ENCODE results near the gene MAPRE2.

The MAPRE2 gene

DNA sequence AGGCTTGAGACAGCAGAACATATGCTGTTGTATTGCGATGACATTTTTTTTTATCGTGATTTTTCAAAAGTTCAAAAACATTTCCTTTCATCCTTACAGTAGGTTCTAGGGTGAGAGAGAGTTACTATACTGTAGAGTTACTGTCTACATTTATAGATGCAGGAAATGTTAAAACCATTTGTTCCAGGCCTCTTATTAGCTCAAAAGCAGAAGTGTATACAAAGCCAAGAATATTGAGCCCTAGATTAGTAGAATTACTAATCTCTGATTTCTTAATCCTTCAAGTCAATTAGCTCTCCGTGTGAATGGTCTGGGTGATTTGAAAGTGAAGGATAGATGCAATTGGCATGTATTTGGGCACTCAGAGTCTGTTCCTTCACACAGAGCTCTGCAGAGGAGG lies 73.1 kb downstream of the MAPRE2 start:
- ChIA-PET POLR2A (no interaction called here), CTCF (interaction anchor here (0.8 to 3.6 kb wide), 11 partner anchors 9 to 88 kb away, joined by 4 to 20 read pairs (median 5); no protein-coding TSS in a partner anchor)
- Histone ChIP-seq H3K4me3 (ENCODE audit: control insufficient read depth in 1 of 7, extremely low read depth in 1 of 7, insufficient read depth in 4 of 7, low read depth in 2 of 7, low read length in 6 of 7) (no peak overlapping the region), H3K27me3 (replicated peaks in 2 of 5; ENCODE audit: control insufficient read depth in 4 of 5, insufficient read depth in 5 of 5, low read length in 4 of 5) (no peaks in the 10 kb centered on the region), H3K36me3 (ENCODE audit: control insufficient read depth in 4 of 4, insufficient read depth in 4 of 4, low read length in 3 of 4) (peaks cover 0 to 13% (median 11%) of the 10 kb centered on the region in 4 experiments), H3K27ac (ENCODE audit: insufficient read depth in 1 of 2, low read depth in 1 of 2, low read length in 2 of 2, poor library complexity in 1 of 2, severe bottlenecking in 2 of 2) (no peak overlapping the region), H3K4me1 (ENCODE audit: control extremely low read depth in 1 of 4, control insufficient read depth in 4 of 4, insufficient read depth in 4 of 4, low read length in 3 of 4) (peaks cover 0 to 34% (median 21%) of the 10 kb centered on the region in 4 experiments), H3K9me3 (ENCODE audit: control extremely low read depth in 1 of 5, control insufficient read depth in 4 of 5, insufficient read depth in 2 of 5, low read depth in 1 of 5, low read length in 4 of 5) (peaks cover 2 to 22% (median 8%) of the 10 kb centered on the region in 5 experiments)
- peak in 1 of 3 donors; percentile 26 for DNase-seq
- WGBS (ENCODE audit: insufficient coverage), result 100% methylated on average over 1 of the region's 3 CpGs

DNA sequence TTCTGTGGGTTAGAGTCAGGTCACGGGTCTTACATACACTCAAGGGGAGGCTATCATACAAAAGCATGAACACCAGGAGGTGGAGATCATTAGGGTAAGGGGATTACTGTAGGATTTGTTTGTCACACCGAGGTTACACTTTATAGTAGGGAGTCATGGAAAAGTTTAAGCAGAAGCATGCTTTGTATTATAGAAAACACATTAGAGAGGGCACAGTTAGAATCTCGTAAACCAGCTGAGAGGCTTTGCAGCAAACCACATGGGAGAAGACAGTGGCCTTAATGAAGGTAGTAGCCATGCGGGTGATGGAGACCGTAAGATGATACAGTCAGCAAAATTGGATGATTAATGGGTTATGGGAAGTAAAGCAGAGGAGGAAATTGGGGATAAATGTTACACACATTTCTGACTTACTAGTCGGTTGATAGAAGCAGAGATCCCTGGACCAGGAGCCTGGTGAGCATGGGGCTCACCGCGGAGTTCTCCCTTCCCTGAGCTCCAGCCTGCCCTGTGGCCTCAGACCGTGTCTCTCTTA lies 75.6 kb downstream of the MAPRE2 start:
- no peaks in the 10 kb centered on the region for H3K27me3 ChIP-seq (replicated peaks in 2 of 5; ENCODE audit: control insufficient read depth in 4 of 5, insufficient read depth in 5 of 5, low read length in 4 of 5)
- ChIA-PET CTCF (interaction anchor here (0.7 to 3.6 kb wide), 4 partner anchors 9 to 90 kb away, joined by 3 to 20 read pairs (median 9); no protein-coding TSS in a partner anchor), POLR2A (no interaction called here)
- H3K4me1 ChIP-seq (ENCODE audit: control extremely low read depth in 1 of 4, control insufficient read depth in 4 of 4, insufficient read depth in 4 of 4, low read length in 3 of 4), result peaks cover 0 to 36% (median 26%) of the 10 kb centered on the region in 4 experiments
- DNase-seq, result no peak
- WGBS (ENCODE audit: insufficient coverage), result 94% methylated on average over 6 of the region's 9 CpGs
- no peak overlapping the region for H3K27ac ChIP-seq (ENCODE audit: insufficient read depth in 1 of 2, low read depth in 1 of 2, low read length in 2 of 2, poor library complexity in 1 of 2, severe bottlenecking in 2 of 2)
- H3K4me3 ChIP-seq (ENCODE audit: control insufficient read depth in 1 of 7, extremely low read depth in 1 of 7, insufficient read depth in 4 of 7, low read depth in 2 of 7, low read length in 6 of 7), result no peak overlapping the region
- H3K9me3 ChIP-seq (ENCODE audit: control extremely low read depth in 1 of 5, control insufficient read depth in 4 of 5, insufficient read depth in 2 of 5, low read depth in 1 of 5, low read length in 4 of 5), result peaks cover 0 to 13% (median 4%) of the 10 kb centered on the region in 5 experiments
- H3K36me3 ChIP-seq (ENCODE audit: control insufficient read depth in 4 of 4, insufficient read depth in 4 of 4, low read length in 3 of 4), result peaks cover 0 to 13% (median 10%) of the 10 kb centered on the region in 4 experiments

DNA sequence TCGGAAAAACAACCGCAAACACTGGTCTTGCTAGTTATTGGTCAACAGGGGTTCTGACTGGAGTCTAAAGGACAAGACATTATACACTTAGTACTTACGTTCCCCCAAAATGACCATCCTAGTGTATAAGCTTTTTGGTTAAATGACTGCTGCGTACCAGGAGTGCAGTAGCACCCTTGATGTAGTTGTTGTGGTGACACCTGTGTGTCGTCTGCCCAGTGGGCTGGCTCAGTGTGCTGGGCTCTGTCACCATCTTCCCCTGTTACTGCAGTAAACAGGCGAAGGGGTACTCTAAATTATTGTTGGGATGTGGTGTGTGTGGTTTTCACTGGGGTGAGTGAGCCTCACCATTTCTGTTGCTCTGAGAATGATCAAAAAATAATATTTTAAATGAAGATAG lies 76.2 kb downstream of the MAPRE2 start:
- H3K27ac ChIP-seq (ENCODE audit: insufficient read depth in 1 of 2, low read depth in 1 of 2, low read length in 2 of 2, poor library complexity in 1 of 2, severe bottlenecking in 2 of 2), result no peak overlapping the region
- no peaks in the 10 kb centered on the region for H3K27me3 ChIP-seq (replicated peaks in 2 of 5; ENCODE audit: control insufficient read depth in 4 of 5, insufficient read depth in 5 of 5, low read length in 4 of 5)
- peaks cover 0 to 12% (median 10%) of the 10 kb centered on the region in 4 experiments for H3K36me3 ChIP-seq (ENCODE audit: control insufficient read depth in 4 of 4, insufficient read depth in 4 of 4, low read length in 3 of 4)
- ChIA-PET POLR2A (no interaction called here), CTCF (interaction anchor here (0.7 kb wide), 1 partner anchor 87 kb away, joined by 3 read pairs; no protein-coding TSS in a partner anchor)
- H3K9me3 ChIP-seq (ENCODE audit: control extremely low read depth in 1 of 5, control insufficient read depth in 4 of 5, insufficient read depth in 2 of 5, low read depth in 1 of 5, low read length in 4 of 5), result peaks cover 0 to 11% (median 4%) of the 10 kb centered on the region in 5 experiments
- WGBS (ENCODE audit: insufficient coverage), result 100% methylated on average over 3 of the region's 6 CpGs
- no peak overlapping the region for H3K4me3 ChIP-seq (ENCODE audit: control insufficient read depth in 1 of 7, extremely low read depth in 1 of 7, insufficient read depth in 4 of 7, low read depth in 2 of 7, low read length in 6 of 7)
- DNase-seq, result peak in 1 of 3 donors; percentile 38
- peaks cover 0 to 41% (median 26%) of the 10 kb centered on the region in 4 experiments for H3K4me1 ChIP-seq (ENCODE audit: control extremely low read depth in 1 of 4, control insufficient read depth in 4 of 4, insufficient read depth in 4 of 4, low read length in 3 of 4)

DNA sequence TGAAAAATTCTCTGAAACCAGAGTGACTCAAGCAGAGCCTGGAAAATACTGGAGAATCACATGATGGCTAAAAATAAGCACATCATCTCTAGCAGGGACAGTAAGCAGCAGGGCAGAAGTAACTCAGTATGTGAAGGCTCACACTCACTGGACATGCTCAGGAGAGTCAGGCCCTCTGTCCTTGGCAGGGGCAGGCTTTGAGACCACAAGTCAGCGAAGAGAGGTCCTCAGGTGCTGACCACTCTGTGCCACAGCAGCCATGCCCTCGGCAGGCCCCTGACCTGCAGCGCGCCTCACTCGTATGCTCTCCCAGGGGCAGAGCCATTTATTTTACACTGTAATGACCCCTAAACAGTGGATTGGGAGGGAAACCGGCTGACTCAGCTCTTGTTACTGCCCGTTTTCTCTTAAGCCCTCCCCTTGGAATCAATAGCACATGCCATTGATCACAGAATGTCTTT lies 76.8 kb downstream of the MAPRE2 start:
- H3K4me3 ChIP-seq (ENCODE audit: control insufficient read depth in 1 of 7, extremely low read depth in 1 of 7, insufficient read depth in 4 of 7, low read depth in 2 of 7, low read length in 6 of 7), result no peak overlapping the region
- CTCF ChIA-PET, result interaction anchor here (0.7 to 3.1 kb wide), 3 partner anchors 22 to 92 kb away, joined by 3 to 17 read pairs (median 4); no protein-coding TSS in a partner anchor
- H3K4me1 ChIP-seq (ENCODE audit: control extremely low read depth in 1 of 4, control insufficient read depth in 4 of 4, insufficient read depth in 4 of 4, low read length in 3 of 4), result peaks cover 0 to 47% (median 29%) of the 10 kb centered on the region in 4 experiments
- peaks cover 0 to 11% (median 8%) of the 10 kb centered on the region in 4 experiments for H3K36me3 ChIP-seq (ENCODE audit: control insufficient read depth in 4 of 4, insufficient read depth in 4 of 4, low read length in 3 of 4)
- no peak for DNase-seq
- WGBS (ENCODE audit: insufficient coverage), result 92% methylated on average over 7 of the region's 7 CpGs
- no peak overlapping the region for H3K27ac ChIP-seq (ENCODE audit: insufficient read depth in 1 of 2, low read depth in 1 of 2, low read length in 2 of 2, poor library complexity in 1 of 2, severe bottlenecking in 2 of 2)
- no peaks in the 10 kb centered on the region for H3K27me3 ChIP-seq (replicated peaks in 2 of 5; ENCODE audit: control insufficient read depth in 4 of 5, insufficient read depth in 5 of 5, low read length in 4 of 5)
- peaks cover 0 to 5% (median 2%) of the 10 kb centered on the region in 5 experiments for H3K9me3 ChIP-seq (ENCODE audit: control extremely low read depth in 1 of 5, control insufficient read depth in 4 of 5, insufficient read depth in 2 of 5, low read depth in 1 of 5, low read length in 4 of 5)
- POLR2A ChIA-PET, result no interaction called here

DNA sequence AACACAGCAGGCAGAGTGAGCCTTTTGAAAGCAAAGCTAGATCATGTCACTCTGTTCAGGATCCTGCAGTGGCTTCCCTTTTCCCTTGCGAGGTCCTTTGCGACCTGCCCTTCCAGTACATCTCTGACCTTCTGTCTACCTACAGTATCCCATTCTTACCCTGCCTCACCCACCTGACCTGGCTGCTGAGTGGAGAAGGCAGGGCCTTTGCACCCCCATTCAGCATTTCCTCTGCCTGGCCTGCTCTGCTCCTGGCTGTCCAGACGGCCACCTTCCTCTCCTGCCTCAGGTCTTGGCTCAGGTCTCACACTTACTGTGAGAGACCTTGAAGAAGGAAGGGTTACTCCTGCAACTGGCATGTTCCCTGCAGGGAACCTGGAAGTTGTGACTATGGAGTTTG lies 77.4 kb downstream of the MAPRE2 start:
- 63% methylated on average over 3 of the region's 3 CpGs for WGBS (ENCODE audit: insufficient coverage)
- peaks cover 0 to 4% (median 0%) of the 10 kb centered on the region in 5 experiments for H3K9me3 ChIP-seq (ENCODE audit: control extremely low read depth in 1 of 5, control insufficient read depth in 4 of 5, insufficient read depth in 2 of 5, low read depth in 1 of 5, low read length in 4 of 5)
- H3K27me3 ChIP-seq (replicated peaks in 2 of 5; ENCODE audit: control insufficient read depth in 4 of 5, insufficient read depth in 5 of 5, low read length in 4 of 5), result no peaks in the 10 kb centered on the region
- H3K4me3 ChIP-seq (ENCODE audit: control insufficient read depth in 1 of 7, extremely low read depth in 1 of 7, insufficient read depth in 4 of 7, low read depth in 2 of 7, low read length in 6 of 7), result no peak overlapping the region
- no peak overlapping the region for H3K27ac ChIP-seq (ENCODE audit: insufficient read depth in 1 of 2, low read depth in 1 of 2, low read length in 2 of 2, poor library complexity in 1 of 2, severe bottlenecking in 2 of 2)
- peaks cover 0 to 53% (median 31%) of the 10 kb centered on the region in 4 experiments for H3K4me1 ChIP-seq (ENCODE audit: control extremely low read depth in 1 of 4, control insufficient read depth in 4 of 4, insufficient read depth in 4 of 4, low read length in 3 of 4)
- H3K36me3 ChIP-seq (ENCODE audit: control insufficient read depth in 4 of 4, insufficient read depth in 4 of 4, low read length in 3 of 4), result peaks cover 0 to 11% (median 6%) of the 10 kb centered on the region in 4 experiments
- ChIA-PET POLR2A (no interaction called here), CTCF (interaction anchor here (0.7 to 3.1 kb wide), 5 partner anchors 9 to 92 kb away, joined by 3 to 17 read pairs (median 4); no protein-coding TSS in a partner anchor)
- no peak for DNase-seq

DNA sequence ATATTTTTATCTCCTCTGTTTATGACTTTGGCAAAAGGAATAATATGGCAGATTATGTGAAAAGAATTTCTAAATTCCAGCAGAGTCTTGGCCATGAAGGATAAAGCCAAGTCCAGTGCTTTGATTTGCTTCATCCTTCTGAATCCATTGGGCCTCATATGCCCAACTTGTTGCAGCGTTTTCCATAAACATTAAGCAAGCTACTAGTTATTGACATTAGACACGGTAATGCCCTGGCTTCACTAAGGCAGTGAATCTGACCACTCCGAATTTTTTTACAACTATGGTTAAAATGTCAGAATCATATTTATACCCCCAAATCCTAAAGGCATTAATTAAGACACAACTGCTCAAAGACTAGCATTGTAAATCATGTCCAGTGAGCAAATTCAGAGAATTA lies 79.8 kb downstream of the MAPRE2 start:
- POLR2A ChIA-PET, result interaction anchor here (1.2 kb wide), 1 partner anchor 16 kb away, joined by 3 read pairs; no protein-coding TSS in a partner anchor
- no peak for DNase-seq
- Histone ChIP-seq H3K27me3 (replicated peaks in 2 of 5; ENCODE audit: control insufficient read depth in 4 of 5, insufficient read depth in 5 of 5, low read length in 4 of 5) (no peaks in the 10 kb centered on the region), H3K36me3 (ENCODE audit: control insufficient read depth in 4 of 4, insufficient read depth in 4 of 4, low read length in 3 of 4) (peaks cover 0 to 12% (median 3%) of the 10 kb centered on the region in 4 experiments), H3K4me3 (ENCODE audit: control insufficient read depth in 1 of 7, extremely low read depth in 1 of 7, insufficient read depth in 4 of 7, low read depth in 2 of 7, low read length in 6 of 7) (no peak overlapping the region), H3K4me1 (ENCODE audit: control extremely low read depth in 1 of 4, control insufficient read depth in 4 of 4, insufficient read depth in 4 of 4, low read length in 3 of 4) (peaks cover 0 to 51% (median 26%) of the 10 kb centered on the region in 4 experiments), H3K27ac (ENCODE audit: insufficient read depth in 1 of 2, low read depth in 1 of 2, low read length in 2 of 2, poor library complexity in 1 of 2, severe bottlenecking in 2 of 2) (no peak overlapping the region), H3K9me3 (ENCODE audit: control extremely low read depth in 1 of 5, control insufficient read depth in 4 of 5, insufficient read depth in 2 of 5, low read depth in 1 of 5, low read length in 4 of 5) (peaks cover 0 to 5% (median 2%) of the 10 kb centered on the region in 5 experiments)
- 100% methylated on average over 3 of the region's 3 CpGs for WGBS (ENCODE audit: insufficient coverage)
- CTCF ChIA-PET, result interaction anchor here (1.0 to 8.0 kb wide), 8 partner anchors 10 to 95 kb away, joined by 3 to 82 read pairs (median 12); no protein-coding TSS in a partner anchor

DNA sequence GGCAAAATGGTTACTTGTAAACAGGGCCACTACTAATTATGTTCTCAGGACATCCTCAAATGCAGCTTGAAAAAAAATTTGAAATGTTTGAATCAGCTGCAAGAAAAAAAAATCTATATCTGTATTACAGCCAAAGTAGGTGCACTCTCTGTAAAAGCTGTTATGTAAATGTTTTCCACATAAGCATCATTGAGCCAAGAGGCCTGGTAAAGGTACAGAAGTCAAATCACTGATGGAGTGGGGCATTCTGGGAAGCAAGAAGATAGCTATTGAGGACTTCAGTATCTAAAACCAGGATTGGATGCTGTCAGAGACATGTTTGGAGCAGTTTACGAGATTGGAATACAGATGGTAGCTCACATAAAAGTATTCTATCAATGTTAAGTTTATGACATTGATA lies 80.3 kb downstream of the MAPRE2 start:
- Histone ChIP-seq H3K4me1 (ENCODE audit: control extremely low read depth in 1 of 4, control insufficient read depth in 4 of 4, insufficient read depth in 4 of 4, low read length in 3 of 4) (peaks cover 0 to 48% (median 26%) of the 10 kb centered on the region in 4 experiments), H3K27me3 (replicated peaks in 2 of 5; ENCODE audit: control insufficient read depth in 4 of 5, insufficient read depth in 5 of 5, low read length in 4 of 5) (no peaks in the 10 kb centered on the region), H3K4me3 (ENCODE audit: control insufficient read depth in 1 of 7, extremely low read depth in 1 of 7, insufficient read depth in 4 of 7, low read depth in 2 of 7, low read length in 6 of 7) (no peak overlapping the region), H3K27ac (ENCODE audit: insufficient read depth in 1 of 2, low read depth in 1 of 2, low read length in 2 of 2, poor library complexity in 1 of 2, severe bottlenecking in 2 of 2) (peak overlapping the region in 1 of 2 experiments; percentile 30), H3K36me3 (ENCODE audit: control insufficient read depth in 4 of 4, insufficient read depth in 4 of 4, low read length in 3 of 4) (peaks cover 0 to 10% (median 3%) of the 10 kb centered on the region in 4 experiments), H3K9me3 (ENCODE audit: control extremely low read depth in 1 of 5, control insufficient read depth in 4 of 5, insufficient read depth in 2 of 5, low read depth in 1 of 5, low read length in 4 of 5) (peaks cover 0 to 5% (median 2%) of the 10 kb centered on the region in 5 experiments)
- no peak for DNase-seq
- WGBS (ENCODE audit: insufficient coverage), result no CpG with 5 or more reads among the region's 1 CpG
- ChIA-PET CTCF (interaction anchor here (0.9 to 8.0 kb wide), 9 partner anchors 11 to 94 kb away, joined by 3 to 82 read pairs (median 7); no protein-coding TSS in a partner anchor), POLR2A (interaction anchor here (1.2 kb wide), 1 partner anchor 16 kb away, joined by 3 read pairs; no protein-coding TSS in a partner anchor)

All from common myeloid progenitor, CD34-positive (primary cell).